ENCODE measurements around the gene TMTC4.
A peak's percentile ranks its signal among the peaks of the same experiment; 100 is the strongest.

The TMTC4 gene, protein sequence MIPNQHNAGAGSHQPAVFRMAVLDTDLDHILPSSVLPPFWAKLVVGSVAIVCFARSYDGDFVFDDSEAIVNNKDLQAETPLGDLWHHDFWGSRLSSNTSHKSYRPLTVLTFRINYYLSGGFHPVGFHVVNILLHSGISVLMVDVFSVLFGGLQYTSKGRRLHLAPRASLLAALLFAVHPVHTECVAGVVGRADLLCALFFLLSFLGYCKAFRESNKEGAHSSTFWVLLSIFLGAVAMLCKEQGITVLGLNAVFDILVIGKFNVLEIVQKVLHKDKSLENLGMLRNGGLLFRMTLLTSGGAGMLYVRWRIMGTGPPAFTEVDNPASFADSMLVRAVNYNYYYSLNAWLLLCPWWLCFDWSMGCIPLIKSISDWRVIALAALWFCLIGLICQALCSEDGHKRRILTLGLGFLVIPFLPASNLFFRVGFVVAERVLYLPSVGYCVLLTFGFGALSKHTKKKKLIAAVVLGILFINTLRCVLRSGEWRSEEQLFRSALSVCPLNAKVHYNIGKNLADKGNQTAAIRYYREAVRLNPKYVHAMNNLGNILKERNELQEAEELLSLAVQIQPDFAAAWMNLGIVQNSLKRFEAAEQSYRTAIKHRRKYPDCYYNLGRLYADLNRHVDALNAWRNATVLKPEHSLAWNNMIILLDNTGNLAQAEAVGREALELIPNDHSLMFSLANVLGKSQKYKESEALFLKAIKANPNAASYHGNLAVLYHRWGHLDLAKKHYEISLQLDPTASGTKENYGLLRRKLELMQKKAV

DNA sequence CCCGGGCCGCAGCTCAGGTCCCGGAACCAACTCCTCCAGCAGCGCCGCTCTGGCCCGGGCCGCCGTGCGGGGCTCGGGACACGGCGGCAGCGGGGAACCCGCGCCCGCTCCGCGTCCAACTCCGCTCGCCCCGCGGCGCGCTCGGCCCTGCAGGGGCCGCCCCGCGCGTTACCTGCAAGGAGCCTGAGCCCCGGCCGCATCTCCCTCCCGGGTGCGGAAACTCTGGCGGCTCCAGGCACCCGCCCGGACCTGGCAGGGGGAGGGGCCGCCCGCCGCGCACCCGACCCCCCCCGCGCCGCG, at the start of gene TMTC4:
Gene TMTC4, minus strand, starts transcription at position 224 of the 300 bp plus-strand sequence. CDS start 4,433 bp downstream, outside the sequence.
- H3K4me3 ChIP-seq (ENCODE audit: low read depth, low read length): peak within 1 kb of the TSS; percentile 75
- TF ChIP-seq, protein P1, sequence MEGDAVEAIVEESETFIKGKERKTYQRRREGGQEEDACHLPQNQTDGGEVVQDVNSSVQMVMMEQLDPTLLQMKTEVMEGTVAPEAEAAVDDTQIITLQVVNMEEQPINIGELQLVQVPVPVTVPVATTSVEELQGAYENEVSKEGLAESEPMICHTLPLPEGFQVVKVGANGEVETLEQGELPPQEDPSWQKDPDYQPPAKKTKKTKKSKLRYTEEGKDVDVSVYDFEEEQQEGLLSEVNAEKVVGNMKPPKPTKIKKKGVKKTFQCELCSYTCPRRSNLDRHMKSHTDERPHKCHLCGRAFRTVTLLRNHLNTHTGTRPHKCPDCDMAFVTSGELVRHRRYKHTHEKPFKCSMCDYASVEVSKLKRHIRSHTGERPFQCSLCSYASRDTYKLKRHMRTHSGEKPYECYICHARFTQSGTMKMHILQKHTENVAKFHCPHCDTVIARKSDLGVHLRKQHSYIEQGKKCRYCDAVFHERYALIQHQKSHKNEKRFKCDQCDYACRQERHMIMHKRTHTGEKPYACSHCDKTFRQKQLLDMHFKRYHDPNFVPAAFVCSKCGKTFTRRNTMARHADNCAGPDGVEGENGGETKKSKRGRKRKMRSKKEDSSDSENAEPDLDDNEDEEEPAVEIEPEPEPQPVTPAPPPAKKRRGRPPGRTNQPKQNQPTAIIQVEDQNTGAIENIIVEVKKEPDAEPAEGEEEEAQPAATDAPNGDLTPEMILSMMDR (IDR thresholded peaks at IDR 0.05; ENCODE audit: borderline replicate concordance, insufficient read depth, low read depth, low read length): no peak

DNA sequence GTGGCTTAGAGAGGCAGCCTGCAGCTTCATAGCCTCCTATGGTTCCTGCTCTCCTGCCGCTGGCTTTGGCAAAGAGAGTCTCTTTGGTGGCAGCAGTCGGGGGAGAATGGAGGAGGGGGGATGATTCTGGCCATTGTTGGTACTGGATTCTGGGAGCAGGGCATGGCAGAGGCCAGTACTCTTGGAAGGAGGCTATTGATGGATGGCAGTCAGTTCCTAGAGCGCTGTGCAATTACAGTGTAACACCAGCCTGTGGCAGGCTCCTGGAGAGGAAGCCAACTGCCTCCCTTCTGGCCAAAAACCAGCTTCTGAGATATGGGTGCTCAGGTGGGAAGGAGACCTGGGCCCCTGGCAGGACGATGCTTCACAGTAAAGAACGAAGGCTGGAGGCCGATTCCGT, 47.9 kb upstream of the TMTC4 start:
- H3K4me3 ChIP-seq (ENCODE audit: low read depth, low read length): no peak overlapping the region
- TF ChIP-seq, protein P1 (IDR thresholded peaks at IDR 0.05; ENCODE audit: borderline replicate concordance, insufficient read depth, low read depth, low read length): no peak

DNA sequence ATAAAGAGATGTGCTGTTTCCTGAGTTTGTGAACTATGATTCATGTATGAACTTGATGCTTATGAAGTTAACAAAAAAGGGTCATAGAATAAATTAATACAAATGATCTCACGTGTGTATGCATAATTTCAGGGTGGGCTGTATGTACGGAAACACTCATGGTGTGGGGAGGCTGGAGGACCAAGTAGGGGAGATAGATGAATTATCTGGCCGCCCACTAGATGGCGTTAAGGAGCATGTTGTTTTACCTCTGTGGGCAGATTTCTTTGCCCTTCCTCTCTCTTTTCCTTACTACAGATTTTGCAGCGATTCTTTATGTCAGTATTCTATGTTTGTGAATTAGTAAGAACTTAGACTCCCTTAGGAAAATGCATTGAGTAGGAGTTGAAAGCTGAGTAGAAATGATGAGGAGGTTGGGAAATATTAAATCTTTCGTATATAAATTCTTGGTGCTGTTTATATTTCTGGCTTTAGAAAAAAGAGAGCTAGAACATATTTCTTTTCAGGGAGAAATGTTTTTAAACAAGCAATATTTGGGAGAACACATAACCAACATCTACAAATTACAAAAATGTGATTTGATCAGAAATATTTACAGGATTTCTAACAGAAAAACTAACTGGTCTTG, 47.4 kb upstream of the TMTC4 start:
- TF ChIP-seq, protein P1 (IDR thresholded peaks at IDR 0.05; ENCODE audit: borderline replicate concordance, insufficient read depth, low read depth, low read length): peak; percentile 70
- no peak overlapping the region for H3K4me3 ChIP-seq (ENCODE audit: low read depth, low read length)

DNA sequence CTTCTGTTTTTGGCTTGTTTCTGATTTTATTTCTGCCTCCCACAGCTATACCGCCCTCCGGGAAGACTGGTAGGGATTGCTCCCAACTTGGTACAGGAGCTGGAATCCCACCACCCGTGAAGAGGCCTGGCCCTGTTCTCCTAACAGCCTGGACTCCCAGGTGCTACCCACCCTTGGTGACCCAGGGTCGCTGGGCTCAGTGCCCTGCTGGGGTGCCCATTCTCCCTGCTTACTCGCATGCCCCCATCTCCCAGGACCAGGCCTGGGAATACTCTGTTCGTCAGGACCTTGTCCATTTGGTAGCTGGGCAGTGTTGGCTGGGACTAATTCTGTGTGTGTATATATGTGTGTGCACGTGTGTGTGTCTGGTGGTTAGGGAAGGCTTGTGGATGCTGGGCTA, 41.0 kb upstream of the TMTC4 start:
- no peak overlapping the region for H3K4me3 ChIP-seq (ENCODE audit: low read depth, low read length)
- TF ChIP-seq, protein P1 (IDR thresholded peaks at IDR 0.05; ENCODE audit: borderline replicate concordance, insufficient read depth, low read depth, low read length): no peak

DNA sequence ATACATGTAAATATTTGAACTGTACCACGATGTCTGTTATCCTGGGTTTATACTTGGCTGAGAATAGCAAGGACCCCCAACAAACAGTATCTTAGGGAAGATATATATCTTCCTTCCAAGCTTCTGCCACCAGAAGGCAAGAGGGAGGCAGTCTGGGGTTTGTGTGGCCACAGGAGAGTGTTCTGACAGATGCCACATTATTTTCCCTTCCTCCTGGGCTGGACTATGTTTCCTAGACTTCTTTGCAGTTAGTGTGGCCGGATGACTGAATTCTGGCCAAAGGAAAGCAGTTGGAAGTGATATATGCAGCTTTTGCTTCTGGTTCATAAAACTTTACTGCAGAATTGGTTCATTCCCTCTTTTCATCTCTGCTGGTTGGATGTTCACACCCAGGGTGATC, 39.9 kb upstream of the TMTC4 start:
- no peak overlapping the region for H3K4me3 ChIP-seq (ENCODE audit: low read depth, low read length)
- TF ChIP-seq, protein P1 (IDR thresholded peaks at IDR 0.05; ENCODE audit: borderline replicate concordance, insufficient read depth, low read depth, low read length): no peak

DNA sequence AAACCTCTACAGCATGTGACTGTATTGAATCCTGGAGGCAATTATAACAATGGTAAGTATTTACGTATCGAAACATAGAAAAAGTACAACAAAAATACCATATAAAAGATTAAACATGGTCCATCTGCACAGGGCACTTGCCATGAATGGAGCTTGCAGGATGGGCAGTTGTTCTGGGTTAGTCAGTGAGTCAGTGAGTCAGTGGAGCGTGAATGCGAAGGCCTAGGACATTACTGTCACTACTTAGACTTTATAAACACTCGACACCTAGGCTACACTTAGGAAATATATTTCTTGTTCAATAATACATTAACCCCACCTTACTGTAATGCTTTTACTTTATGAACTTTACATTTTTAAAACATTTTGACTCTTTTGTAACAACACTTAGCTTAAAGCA, 35.6 kb upstream of the TMTC4 start:
- no peak overlapping the region for H3K4me3 ChIP-seq (ENCODE audit: low read depth, low read length)
- TF ChIP-seq, protein P1 (IDR thresholded peaks at IDR 0.05; ENCODE audit: borderline replicate concordance, insufficient read depth, low read depth, low read length): no peak
